NCI-H748 (cell line): ENCODE results near the gene ASMTL.
"Not testable (repeated sequence)": the region's sequence is repeated elsewhere in the genome, so short reads cannot be mapped to it uniquely, and the experiment has no call there.

Experiments
- DNase-seq: peaks from one replicate; lab custom pipeline; 2025; ENCODE audit not compliant: unreplicated experiment; lab: John Stamatoyannopoulos, UW

ASMTL gene

GRCh38 chrX:1405769-1406168 is 46.9 kb downstream of the ASMTL start:
- not testable (repeated sequence) for DNase-seq

- DNase-seq: not testable (repeated sequence)
These were observed 48.8 kb downstream of the ASMTL start for GRCh38 chrX:1403867-1404266.

GRCh38 chrX:1403228-1403627 is 49.5 kb downstream of the ASMTL start:
- DNase-seq: no peak

- no peak for DNase-seq
These were observed 50.9 kb downstream of the ASMTL start for GRCh38 chrX:1401611-1402430.

GRCh38 chrX:1400742-1401471 is 51.8 kb downstream of the ASMTL start:
- no peak for DNase-seq

GRCh38 chrX:1400049-1400448 is 52.7 kb downstream of the ASMTL start:
- no peak for DNase-seq

- no peak for DNase-seq
These were observed 54.0 kb downstream of the ASMTL start for GRCh38 chrX:1398431-1399340.

GRCh38 chrX:1397441-1398270 is 55.1 kb downstream of the ASMTL start:
- DNase-seq: no peak

GRCh38 chrX:1397001-1397400 is 55.7 kb downstream of the ASMTL start:
- DNase-seq: no peak

- DNase-seq: no peak
These were observed 57.0 kb downstream of the ASMTL start for GRCh38 chrX:1395646-1396216.

- DNase-seq: no peak
These were observed 57.8 kb downstream of the ASMTL start for GRCh38 chrX:1394731-1395501.

GRCh38 chrX:1393871-1394615 is 58.7 kb downstream of the ASMTL start:
- no peak for DNase-seq

- no peak for DNase-seq
These were observed 60.2 kb downstream of the ASMTL start for GRCh38 chrX:1392376-1393068.

- no peak for DNase-seq
These were observed 60.9 kb downstream of the ASMTL start, which contains the start of gene SLC25A6 for GRCh38 chrX:1391707-1392375. Gene SLC25A6, minus strand, starts transcription at chrX:1392113. Its CDS starts 104 bp downstream, at chrX:1392009.

- no peak for DNase-seq
These were observed 61.4 kb downstream of the ASMTL start for GRCh38 chrX:1391370-1391706.

- DNase-seq: no peak
These were observed 61.9 kb downstream of the ASMTL start for GRCh38 chrX:1390621-1391369.

- DNase-seq: no peak
These were observed 62.8 kb downstream of the ASMTL start for GRCh38 chrX:1389993-1390285.
